Left kidney (tissue), 2 donors: Measurements from ENCODE around the gene PRPF40A. TPM values are rescaled to one million over a fixed set of nuclear protein-coding genes. Genes with fewer than 3 reads are reported as not detected.

Experiments
- DNase-seq: peaks from one replicate; pipeline ENCODE4 v3.0.0-alpha.2; 2013
- polyA plus RNA-seq: library from polyadenylated mRNA; unstranded; fragments of 120-200 nt; gene quantifications from one replicate; pipeline ENCODE4 v1.2.1, GENCODE V29; 2013; ENCODE audit not compliant: insufficient read length

The PRPF40A gene
- polyA plus RNA-seq, 1 donor = 165 TPM

DNA sequence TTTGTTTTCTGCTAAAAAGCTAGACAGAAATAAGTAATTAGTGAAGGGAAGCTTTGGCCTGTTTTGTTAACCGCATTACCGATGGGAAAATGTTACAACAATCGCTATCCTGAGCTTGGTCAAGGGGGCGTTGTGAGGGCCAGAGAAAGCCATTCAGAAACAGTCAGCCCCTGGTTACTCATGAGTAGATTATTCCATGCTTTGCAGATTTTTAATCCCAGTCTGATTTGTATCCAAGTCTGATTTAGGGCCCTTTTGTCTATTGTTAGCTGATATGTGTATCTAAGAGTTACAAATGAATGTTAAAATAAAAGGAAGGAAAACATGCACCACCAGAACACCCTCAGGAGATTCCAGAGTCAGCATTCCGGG lies 99.1 kb downstream of the PRPF40A start:
- no peak for DNase-seq

DNA sequence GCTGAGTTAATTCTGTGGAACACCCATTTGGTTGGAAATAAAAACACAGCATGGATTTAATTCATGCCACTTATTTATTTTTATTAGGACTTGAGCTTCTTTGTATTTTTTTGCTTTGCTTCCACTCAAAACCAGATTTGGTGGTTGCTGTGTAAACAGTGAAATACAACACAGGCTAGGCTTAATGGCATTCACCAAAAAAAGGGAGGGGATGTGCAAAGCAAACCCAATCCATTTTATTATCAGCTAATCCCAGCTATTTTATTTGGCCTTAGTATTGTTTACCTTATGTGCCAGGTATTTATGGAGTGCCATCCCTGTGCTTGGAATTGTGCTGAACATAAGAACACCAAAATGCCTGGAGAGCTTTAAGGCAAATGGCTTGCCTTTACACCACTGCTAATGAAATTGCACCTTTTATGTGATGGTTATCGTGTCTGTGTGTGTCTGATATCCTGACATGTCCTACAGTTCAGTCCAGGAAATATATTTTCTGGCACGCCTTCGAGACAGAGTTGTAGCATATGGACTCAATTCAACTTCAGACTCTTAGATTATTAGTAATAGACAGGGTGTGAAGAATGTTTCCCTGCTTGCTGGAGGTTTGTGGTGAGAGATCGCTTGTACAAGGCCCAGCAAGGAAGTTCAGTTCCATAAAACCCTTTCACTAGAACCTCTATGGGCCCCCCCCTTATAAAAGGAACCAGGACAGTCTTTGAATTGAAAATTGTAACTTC lies 99.6 kb downstream of the PRPF40A start:
- no peak for DNase-seq

DNA sequence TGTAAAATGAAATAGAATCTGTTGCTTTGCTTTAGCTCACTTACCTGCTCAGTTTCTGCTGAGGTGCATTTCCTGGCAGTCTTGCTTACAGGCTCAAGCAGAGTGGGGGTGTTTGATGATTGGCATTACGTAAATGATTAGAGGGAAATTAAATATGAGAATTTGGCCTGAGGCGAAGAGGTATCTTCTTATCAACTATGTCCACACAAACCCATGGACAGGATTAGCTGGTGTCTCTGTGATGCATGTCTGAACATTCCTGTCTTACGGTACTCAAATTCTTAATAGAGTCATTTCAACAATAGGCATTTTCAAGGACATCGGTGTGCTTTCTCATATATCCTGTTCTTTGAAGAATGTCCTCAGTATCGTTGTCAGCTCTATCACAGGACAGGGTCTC lies 102.1 kb downstream of the PRPF40A start:
- DNase-seq = no peak

DNA sequence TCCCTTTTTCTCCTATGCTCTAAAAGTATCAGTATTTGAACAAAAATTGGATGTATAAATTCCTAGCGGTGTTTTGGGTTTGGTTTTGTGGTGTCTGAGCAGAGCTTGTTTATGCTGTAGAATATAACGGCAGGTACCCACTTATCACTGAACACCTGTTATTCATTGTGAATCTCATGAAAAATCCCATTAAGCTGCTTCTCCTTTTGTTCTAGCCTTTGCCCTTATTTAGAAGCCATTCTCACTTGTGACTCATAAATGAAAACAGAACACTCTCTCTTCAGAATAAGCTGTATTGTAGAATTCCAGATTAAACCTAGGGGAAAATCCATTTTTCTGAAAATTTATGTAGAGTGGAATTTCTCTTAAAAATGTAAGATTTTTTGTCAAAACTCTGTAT lies 104.0 kb downstream of the PRPF40A start:
- no peak for DNase-seq

DNA sequence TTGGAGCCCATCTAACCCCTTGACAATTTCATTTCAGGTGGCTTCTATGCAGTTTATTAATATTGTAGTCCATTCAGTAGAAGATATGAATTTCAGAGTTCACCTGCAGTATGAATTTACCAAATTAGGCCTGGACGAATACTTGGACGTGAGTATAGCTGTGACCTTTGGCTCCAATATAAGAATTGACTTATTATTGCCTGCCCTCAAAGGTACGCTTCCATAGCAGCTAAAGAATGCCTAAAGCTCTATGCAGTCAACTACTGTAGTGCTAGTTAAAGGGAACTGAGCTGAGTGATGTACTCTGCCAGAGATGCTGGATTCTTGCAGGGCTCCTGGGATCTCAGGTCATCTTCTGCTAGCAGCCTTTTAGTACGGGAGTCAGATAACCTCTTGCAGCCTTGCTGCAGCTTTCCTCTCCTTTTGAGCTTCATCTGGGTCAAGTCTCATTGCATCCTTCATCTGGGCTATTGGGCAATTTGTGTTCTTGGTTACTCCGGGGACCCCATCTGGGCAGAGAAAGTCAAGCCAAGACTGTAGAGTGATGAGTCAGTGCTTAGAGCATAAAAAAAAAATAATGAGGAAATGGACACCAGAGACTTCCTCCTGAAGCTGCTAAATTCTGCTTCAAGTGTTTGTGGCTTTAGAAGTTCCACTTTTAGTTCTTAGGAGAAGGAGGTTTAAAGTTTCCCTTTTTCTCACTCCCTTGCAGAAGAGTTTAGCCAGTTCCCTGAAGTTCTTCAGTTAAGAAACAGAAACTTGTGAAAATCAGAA lies 105.6 kb downstream of the PRPF40A start:
- no peak for DNase-seq

DNA sequence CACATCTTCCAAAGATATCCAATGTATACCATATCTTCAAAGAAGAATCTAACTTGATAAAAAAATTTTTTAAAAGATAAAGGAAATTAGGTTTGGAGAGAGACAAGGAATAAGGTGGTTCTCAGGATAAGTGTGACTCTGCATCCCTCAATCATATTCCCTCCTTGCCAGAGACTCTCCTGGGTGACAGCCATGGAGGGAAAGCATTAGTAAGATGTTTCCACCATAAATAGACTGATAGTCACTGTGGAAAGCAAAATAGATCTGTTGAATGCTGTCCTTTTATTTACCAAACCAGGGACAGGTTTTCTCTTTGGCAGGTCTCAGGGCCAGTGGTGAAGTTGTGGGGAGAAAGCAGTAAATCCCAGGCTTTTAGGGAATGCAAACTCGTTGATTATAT lies 107.6 kb downstream of the PRPF40A start:
- no peak for DNase-seq

DNA sequence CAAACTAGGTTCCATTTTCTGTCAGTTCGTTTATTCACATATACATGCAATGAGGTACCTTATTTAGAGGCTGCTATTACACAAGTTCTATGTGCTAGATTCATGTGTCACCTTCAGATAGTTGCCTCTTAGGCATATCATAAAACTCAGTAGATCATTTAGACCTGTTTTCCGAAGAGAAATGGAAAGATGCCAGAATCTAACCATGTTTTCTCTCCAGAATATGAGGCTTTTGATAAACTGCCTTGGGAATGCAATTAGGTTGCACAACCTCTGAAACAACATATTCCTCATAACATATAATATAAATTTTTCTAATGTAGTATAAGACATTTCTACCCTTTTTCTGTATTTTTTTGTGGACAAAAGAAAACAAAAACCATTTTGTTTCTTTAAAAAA lies 108.1 kb downstream of the PRPF40A start:
- DNase-seq = no peak

DNA sequence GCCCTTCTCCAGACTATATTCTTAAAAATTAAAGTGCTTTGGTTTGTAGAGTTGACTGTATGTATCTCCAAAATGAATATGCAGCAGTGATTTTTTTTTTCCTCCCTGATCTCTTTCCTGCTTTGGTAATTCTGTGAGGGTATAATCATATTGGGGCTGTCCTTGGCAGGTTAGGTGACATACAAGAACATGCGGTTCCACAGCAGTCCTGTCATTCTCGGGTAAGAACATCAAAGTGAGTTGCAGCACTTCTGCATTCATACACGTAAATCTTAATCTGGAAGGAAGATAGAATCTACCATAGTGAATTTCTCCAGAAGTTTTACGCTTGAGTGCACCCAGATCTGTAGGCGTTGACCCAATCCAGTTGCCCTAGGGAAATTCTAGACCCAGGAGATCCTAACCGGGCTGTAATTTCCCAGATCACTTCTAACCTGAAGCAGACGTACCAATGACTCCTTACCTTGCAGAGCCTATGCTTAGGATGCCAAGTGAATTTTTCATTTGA lies 109.4 kb downstream of the PRPF40A start:
- no peak for DNase-seq

DNA sequence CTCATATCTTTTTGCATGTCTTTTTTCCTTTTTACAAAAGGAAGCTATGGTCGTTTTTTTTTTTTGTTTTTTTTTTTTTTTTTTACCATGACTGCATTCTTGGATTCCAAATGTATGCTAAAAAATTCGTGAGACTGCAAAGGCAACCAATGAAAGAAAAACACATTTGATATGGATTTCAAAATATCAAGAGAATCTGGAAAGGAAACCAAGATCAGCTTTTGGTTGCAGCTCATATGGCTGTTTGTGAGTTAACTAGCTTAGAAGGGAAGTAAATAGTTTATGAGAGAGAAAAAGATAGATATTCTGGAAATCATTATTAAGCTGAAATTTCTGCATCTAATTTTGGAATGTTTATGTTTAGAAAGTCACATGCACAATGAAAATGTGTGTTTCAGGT lies 110.3 kb downstream of the PRPF40A start:
- no peak for DNase-seq

DNA sequence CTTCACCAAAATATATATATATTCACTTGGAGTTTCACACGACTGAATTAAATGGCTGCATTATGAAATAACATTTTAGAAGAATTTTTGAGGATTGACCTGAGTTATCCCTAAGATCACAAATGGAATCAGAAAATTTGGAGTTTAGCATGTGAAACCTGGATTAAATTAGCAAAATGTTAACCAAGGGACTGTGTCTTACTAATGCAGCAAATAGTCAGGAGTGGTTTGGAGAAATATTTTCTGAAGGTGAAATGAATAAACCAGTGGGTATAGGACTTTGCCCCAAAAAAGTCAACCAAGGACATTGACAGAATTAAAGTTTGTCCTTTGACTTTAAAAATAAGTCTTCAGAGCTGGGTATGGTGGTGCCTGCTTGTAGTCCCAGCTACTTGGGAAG lies 111.2 kb downstream of the PRPF40A start:
- DNase-seq = no peak

DNA sequence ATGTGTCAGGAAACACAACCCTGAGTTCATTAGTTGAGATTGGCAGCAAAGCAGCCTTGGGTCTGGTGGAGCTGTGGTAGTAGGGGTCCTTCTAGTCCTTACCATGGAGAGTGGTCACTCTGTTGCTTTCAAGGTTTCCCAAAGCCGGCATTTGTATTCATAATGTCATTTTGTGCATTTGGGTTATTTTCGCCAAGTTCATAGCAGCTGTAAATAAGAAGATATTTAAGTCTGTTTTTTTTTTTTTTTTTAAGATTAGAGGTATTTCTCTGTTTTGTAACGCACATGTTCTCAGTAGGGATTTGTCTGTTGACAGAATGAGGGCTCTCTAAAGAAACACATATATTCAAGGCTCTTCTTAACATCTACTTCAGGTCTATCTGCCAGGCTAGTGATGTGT lies 114.1 kb downstream of the PRPF40A start:
- DNase-seq = no peak

DNA sequence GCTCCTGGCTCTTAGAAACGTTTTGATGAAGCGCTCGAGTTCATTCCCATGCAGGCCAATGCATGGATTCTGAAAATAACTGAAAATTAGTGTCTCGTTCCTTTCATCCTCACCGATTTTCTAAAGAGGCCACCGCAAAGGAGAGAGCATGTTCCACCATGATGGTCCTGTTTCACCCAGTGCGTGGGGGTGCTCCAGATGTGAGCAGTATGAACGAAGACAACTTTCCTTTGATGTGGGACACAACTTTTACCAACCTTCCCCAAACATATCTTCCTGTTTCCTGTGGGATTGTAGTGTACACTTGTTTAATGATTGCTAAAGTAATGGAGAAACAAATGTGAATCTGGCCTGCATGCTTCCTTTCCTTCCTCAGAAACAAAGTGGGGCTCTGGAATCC lies 114.5 kb downstream of the PRPF40A start:
- no peak for DNase-seq

Other genes with a start within 250 kb of the PRPF40A start
- 64.1 TPM for gene ARL6IP6, start 1.2 kb upstream of the PRPF40A start, polyA plus RNA-seq